ENCODE results near the gene GIN1.

- TF ChIP-seq CTCF (IDR thresholded peaks at IDR 0.05; ENCODE audit: insufficient read depth, low read length, poor library complexity, severe bottlenecking) (no peak), EZH2phosphoT487 (conservative IDR thresholded peaks at IDR 0.05; ENCODE audit: low read length) (no peak)
Observed at GRCh38 chr5:103128202-103128601, 8.3 kb upstream of the GIN1 start.
